Measurements from ENCODE around the gene KLHDC4. TPM values are rescaled to one million over a fixed set of nuclear protein-coding genes. Genes with fewer than 3 reads are reported as not detected.

Gene KLHDC4
- total and polyA plus RNA-seq, 2 experiments from 2014 or later = 12.8 to 15.6 TPM

DNA sequence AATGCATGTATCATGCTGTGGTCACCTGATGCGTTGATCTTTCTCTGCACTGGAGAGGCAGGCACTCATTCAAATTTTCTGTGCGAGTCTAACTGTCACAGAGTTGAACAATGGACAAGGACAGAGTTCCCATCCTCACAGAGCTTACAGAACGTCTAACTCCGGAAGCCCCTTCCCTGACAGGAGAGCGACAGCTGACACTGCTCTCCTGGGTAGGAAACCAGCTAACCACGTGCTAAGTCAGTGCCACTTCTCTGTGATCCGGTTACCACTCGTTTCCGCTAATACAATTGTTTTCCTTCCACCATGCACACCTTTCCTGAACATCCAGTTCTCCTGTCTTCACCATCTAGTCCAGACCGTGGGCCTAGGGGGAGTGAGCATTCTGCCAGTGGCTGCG is 11.3 kb downstream of the KLHDC4 start:
- no peaks in the 10 kb centered on the region for H3K36me3 ChIP-seq (replicated peaks; ENCODE audit: insufficient read depth, low read depth)

DNA sequence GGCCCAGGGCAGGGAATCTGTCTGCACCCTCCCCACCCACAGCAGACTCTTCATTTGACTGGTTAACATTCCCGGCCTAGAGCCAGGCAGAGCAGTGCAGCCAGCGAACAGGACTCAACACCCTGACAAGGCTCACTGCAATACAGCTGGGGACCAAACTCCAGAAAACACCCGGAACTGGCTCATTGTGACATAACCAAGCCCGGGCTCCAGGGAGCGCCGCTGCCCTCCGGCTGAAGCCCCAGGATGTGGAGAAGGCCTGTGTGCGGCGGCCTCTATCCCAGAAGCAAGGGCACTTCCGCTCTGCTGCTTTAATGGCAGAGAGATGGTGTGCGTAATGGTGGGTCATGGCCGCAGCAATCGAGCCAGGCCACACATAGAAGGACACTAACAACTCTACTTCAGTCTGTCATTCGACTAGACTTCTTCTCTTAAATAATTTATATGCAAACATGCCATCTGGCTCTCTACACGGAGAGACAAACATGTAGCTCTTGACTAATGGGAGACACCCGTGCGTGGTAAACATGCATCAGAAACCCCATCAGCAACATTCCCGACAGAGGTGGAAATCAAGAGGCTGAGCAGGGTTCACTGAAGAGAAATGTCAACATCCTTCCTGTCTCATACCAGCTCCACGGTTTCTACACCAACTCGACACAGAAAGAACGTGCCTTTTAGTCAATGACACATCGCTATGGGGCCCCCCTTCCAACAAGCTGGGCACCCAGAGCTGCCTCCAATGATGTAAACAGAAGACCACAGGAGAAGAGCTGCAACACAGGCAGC is 18.0 kb downstream of the KLHDC4 start:
- H3K4me3 ChIP-seq = no peak overlapping the region
- no peak overlapping the region for H3K4me2 ChIP-seq
- H3K9me3 ChIP-seq (ENCODE audit: low read depth) = no peaks in the 10 kb centered on the region
- no peak overlapping the region for H3K27ac ChIP-seq
- no peak for TF ChIP-seq EZH2phosphoT487 (IDR thresholded peaks at IDR 0.05; ENCODE audit: low read depth, severe bottlenecking, unreplicated experiment)
- no peak for TF ChIP-seq EZH2 (IDR thresholded peaks at IDR 0.05; ENCODE audit: borderline replicate concordance)
- TF ChIP-seq, protein P1, sequence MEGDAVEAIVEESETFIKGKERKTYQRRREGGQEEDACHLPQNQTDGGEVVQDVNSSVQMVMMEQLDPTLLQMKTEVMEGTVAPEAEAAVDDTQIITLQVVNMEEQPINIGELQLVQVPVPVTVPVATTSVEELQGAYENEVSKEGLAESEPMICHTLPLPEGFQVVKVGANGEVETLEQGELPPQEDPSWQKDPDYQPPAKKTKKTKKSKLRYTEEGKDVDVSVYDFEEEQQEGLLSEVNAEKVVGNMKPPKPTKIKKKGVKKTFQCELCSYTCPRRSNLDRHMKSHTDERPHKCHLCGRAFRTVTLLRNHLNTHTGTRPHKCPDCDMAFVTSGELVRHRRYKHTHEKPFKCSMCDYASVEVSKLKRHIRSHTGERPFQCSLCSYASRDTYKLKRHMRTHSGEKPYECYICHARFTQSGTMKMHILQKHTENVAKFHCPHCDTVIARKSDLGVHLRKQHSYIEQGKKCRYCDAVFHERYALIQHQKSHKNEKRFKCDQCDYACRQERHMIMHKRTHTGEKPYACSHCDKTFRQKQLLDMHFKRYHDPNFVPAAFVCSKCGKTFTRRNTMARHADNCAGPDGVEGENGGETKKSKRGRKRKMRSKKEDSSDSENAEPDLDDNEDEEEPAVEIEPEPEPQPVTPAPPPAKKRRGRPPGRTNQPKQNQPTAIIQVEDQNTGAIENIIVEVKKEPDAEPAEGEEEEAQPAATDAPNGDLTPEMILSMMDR (IDR thresholded peaks at IDR 0.05; ENCODE audit: poor library complexity) = no peak
- no peak for DNase-seq (ENCODE audit: low spot score)
- no peaks in the 10 kb centered on the region for H3K36me3 ChIP-seq (replicated peaks; ENCODE audit: insufficient read depth, low read depth)
- no peak overlapping the region for H2AFZ ChIP-seq
- WGBS (ENCODE audit: low lambda C conversion rate, missing lambda C conversion rate) = 93% methylated on average over 22 of the region's 22 CpGs
- no peaks in the 10 kb centered on the region for H4K20me1 ChIP-seq (ENCODE audit: insufficient read depth, poor library complexity, severe bottlenecking)
- H3K27me3 ChIP-seq = no peaks in the 10 kb centered on the region
- H3K79me2 ChIP-seq = no peaks in the 10 kb centered on the region
- H3K9me2 ChIP-seq (replicated peaks; ENCODE audit: insufficient read depth) = no peaks in the 10 kb centered on the region
- H3K4me1 ChIP-seq (ENCODE audit: insufficient read depth) = no peaks in the 10 kb centered on the region

More for the DNA sequence above, 11.3 kb downstream of the KLHDC4 start:
- H3K27me3 ChIP-seq = no peaks in the 10 kb centered on the region
- no peak overlapping the region for H3K27ac ChIP-seq
- no peaks in the 10 kb centered on the region for H3K4me1 ChIP-seq (ENCODE audit: insufficient read depth)
- H3K79me2 ChIP-seq = no peaks in the 10 kb centered on the region
- H3K9me3 ChIP-seq (ENCODE audit: low read depth) = no peaks in the 10 kb centered on the region
- no peak for DNase-seq (ENCODE audit: low spot score)
- WGBS (ENCODE audit: low lambda C conversion rate, missing lambda C conversion rate) = 98% methylated on average over 11 of the region's 11 CpGs
- no peak overlapping the region for H3K4me3 ChIP-seq
- no peak overlapping the region for H2AFZ ChIP-seq
- no peak overlapping the region for H3K4me2 ChIP-seq
- no peaks in the 10 kb centered on the region for H4K20me1 ChIP-seq (ENCODE audit: insufficient read depth, poor library complexity, severe bottlenecking)
- H3K9me2 ChIP-seq (replicated peaks; ENCODE audit: insufficient read depth) = no peaks in the 10 kb centered on the region
- TF ChIP-seq EZH2 (IDR thresholded peaks at IDR 0.05; ENCODE audit: borderline replicate concordance) (no peak), EZH2phosphoT487 (IDR thresholded peaks at IDR 0.05; ENCODE audit: low read depth, severe bottlenecking, unreplicated experiment) (no peak)
- TF ChIP-seq, protein P1 (IDR thresholded peaks at IDR 0.05; ENCODE audit: poor library complexity) = no peak

DNA sequence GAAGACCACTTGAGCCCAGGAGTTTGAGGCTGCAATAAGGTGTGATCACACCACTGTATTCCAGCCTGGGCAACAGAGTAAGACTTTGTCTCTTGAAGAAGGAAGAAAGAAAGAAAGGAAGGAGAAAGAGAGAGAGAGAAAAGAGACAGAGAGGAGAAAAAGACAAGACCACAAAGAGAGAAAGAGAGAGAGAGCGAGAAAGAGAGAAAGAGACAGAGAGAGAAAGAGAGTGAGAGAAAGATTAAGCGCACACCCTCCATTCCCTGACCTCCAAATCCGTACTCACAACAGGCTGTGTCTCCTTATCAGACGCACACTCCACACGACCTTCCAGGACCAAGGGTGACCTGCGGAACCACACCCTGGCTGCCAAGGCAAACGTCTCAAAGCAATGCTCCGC is 19.6 kb downstream of the KLHDC4 start:
- Histone ChIP-seq H3K27me3 (no peaks in the 10 kb centered on the region), H3K4me1 (ENCODE audit: insufficient read depth) (no peaks in the 10 kb centered on the region), H2AFZ (no peak overlapping the region), H4K20me1 (ENCODE audit: insufficient read depth, poor library complexity, severe bottlenecking) (no peaks in the 10 kb centered on the region), H3K27ac (no peak overlapping the region), H3K9me2 (replicated peaks; ENCODE audit: insufficient read depth) (no peaks in the 10 kb centered on the region), H3K9me3 (ENCODE audit: low read depth) (no peaks in the 10 kb centered on the region), H3K36me3 (replicated peaks; ENCODE audit: insufficient read depth, low read depth) (no peaks in the 10 kb centered on the region), H3K4me2 (no peak overlapping the region), H3K79me2 (no peaks in the 10 kb centered on the region), H3K4me3 (no peak overlapping the region)
- WGBS (ENCODE audit: low lambda C conversion rate, missing lambda C conversion rate) = 85% methylated on average over 8 of the region's 8 CpGs
- TF ChIP-seq EZH2phosphoT487 (IDR thresholded peaks at IDR 0.05; ENCODE audit: low read depth, severe bottlenecking, unreplicated experiment) = no peak
- TF ChIP-seq EZH2 (IDR thresholded peaks at IDR 0.05; ENCODE audit: borderline replicate concordance) = no peak
- TF ChIP-seq, protein P1 (IDR thresholded peaks at IDR 0.05; ENCODE audit: poor library complexity) = no peak
- DNase-seq (ENCODE audit: low spot score) = no peak

All from hepatocyte (in vitro differentiated cells).